Right lung (tissue), 5 donors: Measurements from ENCODE around the gene ALDH1L2. TPM values are rescaled to one million over a fixed set of nuclear protein-coding genes. Genes with fewer than 3 reads are reported as not detected.

Experiments used
- DNase-seq, 2 donors: peaks; one replicate each; pipeline ENCODE4 v3.0.0-alpha.2; 2013
- polyA plus RNA-seq, 5 donors: library from polyadenylated mRNA; unstranded; fragments of 120-200 nt; gene quantifications; one replicate each; pipeline versions ENCODE4 v1.2.1 to v1.2.3, GENCODE V29; 2013; ENCODE audit warnings: inconsistent platforms in 1 of 5, low replicate concordance in 1 of 5; ENCODE audit not compliant: insufficient read length in 5 of 5, insufficient read depth in 1 of 5

Gene ALDH1L2
- polyA plus RNA-seq, 5 donors, result 3.3 to 4.9 (median 3.6) TPM

GRCh38 chr12:105083551-105084105 is 630 bp downstream of the ALDH1L2 start:
- peak in 1 of 2 donors; percentile 25 for DNase-seq

DNA sequence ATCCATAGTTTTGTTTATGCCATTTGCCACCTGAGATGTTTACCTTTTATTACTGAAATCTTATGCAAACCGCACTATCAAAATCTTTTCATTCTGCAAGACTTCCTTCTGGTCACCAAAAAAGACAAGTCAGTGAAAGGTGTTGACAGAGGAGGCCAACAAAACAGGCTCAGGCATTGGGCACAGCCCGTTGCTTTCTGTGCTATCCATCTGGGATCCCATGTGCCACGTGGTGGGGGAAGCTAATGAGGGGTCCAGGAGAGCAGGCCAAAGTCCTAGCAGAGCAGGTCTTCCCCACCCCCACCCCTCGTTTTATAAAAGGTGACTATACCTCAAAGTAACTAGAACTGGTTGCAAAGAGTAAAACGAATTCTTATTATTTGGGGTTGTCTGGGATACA is 1.2 kb downstream of the ALDH1L2 start:
- no peak for DNase-seq

- no peak for DNase-seq
Observed at GRCh38 chr12:105078712-105079570, 5.3 kb downstream of the ALDH1L2 start.

DNA sequence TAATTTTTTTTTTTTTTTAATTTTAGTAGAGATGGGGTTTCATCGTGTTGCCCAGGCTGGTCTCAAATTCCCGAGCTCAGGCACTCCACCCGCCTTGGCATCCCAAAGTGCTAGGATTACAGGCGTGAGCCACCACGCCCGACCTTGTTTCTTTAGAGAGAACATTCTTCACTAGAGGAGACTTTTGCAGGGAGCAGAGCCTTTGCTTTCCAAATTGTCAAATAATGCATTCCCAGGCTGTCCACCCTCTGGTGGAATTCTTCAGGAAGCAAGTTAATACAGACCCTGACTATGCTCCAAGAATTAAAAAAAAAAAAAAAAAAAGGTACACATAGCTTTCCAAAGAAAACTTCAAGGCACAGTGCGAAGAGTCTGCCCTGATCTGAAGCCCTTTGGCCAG is 6.8 kb downstream of the ALDH1L2 start:
- DNase-seq, result no peak

GRCh38 chr12:105076913-105077312 is 7.3 kb downstream of the ALDH1L2 start:
- DNase-seq, result no peak

DNA sequence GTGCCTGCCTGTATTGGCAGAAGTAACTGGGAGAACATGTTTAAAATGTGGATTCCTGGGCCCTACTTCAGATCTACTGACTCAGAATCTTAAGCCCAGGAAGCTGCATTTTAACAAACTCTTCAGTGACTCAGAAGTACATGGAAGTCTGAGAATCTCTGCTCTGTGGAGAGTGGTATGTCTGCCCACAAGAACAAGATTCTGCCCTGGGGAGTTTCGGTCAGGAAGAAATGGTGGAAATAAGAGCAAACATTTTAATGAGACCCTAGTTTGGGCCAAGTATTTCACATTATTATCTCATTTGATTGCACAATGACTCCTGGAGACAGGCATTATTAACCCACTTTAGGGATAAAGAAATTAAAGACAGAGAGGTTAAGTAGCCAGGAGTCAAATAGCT is 8.2 kb downstream of the ALDH1L2 start:
- DNase-seq, result peak; percentile 31 to 32

GRCh38 chr12:105072888-105073488 is 11.3 kb downstream of the ALDH1L2 start:
- DNase-seq, result no peak

GRCh38 chr12:105071981-105072380 is 12.3 kb downstream of the ALDH1L2 start:
- DNase-seq, result no peak

DNA sequence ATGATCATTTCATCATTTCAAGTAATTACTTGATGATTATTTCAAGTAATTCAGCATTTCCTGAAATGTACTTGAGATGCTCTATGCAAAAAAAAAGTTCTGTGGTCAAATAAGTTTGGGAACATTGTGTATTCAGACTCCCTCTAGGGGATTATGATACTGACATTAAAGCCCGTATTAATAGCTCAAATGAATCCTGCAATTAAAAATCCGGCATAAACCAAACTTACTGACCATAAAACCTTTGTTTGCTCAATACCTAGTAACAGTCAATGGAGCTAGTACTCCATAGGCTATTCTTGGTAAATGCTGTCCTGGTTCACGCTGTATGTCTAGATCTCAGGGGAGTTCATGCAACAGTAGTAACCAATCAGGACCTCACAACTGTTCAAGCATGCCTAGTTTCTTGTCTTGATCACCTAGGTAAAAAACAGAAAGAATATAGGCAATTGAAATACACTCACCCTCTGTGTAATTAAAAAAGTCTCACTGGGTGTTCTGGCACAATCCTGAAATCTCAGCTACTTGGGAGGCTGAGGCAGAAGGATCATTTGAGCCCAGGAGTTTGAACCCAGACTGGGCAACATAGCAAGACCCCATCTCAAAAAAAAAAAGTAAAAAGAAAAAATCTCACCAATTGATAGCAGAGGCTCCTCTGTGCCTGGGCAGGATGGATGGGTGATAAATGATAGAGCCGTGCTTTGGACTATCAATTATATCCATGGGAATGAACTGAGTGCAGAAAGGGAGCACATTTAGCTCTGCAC is 14.1 kb downstream of the ALDH1L2 start:
- DNase-seq, result no peak

DNA sequence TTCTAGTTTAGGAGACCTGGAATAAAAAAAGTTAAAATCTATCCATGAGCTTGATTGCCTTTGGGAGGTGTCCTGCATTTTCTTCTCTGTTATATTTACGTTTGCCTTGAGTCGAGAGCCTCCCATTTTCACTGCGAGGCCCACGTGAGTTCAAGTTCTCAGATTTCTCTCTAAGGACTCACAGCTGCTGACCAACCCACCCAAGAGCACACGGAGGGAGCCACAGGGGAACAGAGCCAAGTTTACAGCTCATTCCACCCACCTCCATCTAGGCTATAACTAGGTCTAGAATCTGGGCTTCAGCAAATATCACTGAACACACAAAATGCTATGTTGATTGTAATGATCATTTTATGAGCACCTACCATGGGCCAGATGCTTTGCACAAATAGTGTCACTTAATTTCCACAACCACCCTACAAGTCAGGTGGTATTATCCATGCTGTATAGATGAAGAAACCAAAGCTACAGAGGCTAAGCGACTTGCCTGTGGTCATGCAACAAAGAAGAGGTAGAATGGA is 16.7 kb downstream of the ALDH1L2 start:
- DNase-seq, result no peak

DNA sequence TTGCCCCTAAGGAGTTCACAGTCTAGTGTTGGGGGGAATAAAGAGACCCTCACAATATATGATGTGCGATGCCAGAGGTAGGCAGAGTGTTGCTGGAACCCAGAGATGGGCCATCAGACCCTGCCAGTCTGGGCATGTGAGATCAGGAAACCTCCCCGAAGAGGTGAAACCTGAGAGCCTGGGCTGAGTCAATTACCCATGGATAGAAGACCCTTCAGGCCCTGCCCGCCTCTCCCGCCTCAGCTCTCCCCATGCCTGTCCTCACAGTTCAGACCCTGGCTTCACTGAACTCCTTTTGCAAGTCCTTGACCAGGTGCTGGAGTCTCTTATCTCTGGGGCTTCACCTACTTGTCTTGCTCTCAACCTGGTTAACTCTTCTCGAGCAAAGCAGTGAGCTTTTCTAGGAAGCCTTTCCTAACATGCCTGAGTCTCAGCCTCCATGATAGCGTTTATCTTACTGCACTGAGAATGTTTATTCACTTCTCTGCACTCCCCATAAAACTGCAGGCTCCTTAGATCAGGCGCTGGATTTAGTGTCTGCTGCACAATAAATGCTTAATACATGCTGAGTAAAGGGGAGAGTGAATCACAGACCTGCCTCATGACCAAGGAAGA is 19.6 kb downstream of the ALDH1L2 start:
- DNase-seq, result no peak

DNA sequence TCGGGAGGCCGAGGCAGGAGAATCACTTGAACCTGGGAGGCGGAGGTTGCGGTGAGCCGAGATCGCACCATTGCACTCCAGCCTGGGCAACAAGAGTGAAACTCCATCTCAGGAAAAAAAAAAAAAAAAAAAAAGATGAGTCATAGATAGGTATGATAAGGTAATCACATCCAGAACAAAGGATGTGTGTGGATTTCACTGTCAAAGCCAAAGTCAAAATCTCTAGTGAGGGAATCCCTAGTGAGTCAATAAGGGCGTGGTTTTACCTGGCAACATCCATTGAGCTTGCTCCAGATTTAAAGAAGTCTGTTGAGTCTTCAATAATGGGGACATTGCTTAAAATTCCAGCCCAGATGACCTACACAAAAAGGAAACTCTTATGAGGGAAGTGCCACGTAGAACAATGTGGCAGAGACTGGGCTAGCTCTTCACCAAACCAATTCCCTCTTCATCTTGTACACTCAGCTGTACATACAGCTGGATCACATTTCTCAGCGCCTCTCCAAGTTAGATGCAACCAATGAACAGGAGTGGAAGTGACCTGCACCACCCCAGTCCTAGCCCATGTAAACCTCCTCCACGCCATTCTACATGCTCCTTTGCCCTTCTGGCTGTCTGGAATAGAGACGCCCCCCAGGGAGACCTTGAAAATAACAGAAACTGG is 23.4 kb downstream of the ALDH1L2 start:
- DNase-seq, result no peak

- DNase-seq, result no peak
Observed at GRCh38 chr12:105057174-105057573, 27.1 kb downstream of the ALDH1L2 start.

GRCh38 chr12:105053116-105053572 is 31.1 kb downstream of the ALDH1L2 start:
- DNase-seq, result peak; percentile 58 to 68

GRCh38 chr12:105051981-105052380 is 32.3 kb downstream of the ALDH1L2 start:
- DNase-seq, result no peak

GRCh38 chr12:105048315-105048714 is 35.9 kb downstream of the ALDH1L2 start:
- no peak for DNase-seq

GRCh38 chr12:105047308-105047707 is 37.0 kb downstream of the ALDH1L2 start:
- DNase-seq, result no peak

- no peak for DNase-seq
Observed at GRCh38 chr12:105041186-105041585, 43.1 kb downstream of the ALDH1L2 start.

GRCh38 chr12:105040476-105040875 is 43.8 kb downstream of the ALDH1L2 start:
- DNase-seq, result no peak

DNA sequence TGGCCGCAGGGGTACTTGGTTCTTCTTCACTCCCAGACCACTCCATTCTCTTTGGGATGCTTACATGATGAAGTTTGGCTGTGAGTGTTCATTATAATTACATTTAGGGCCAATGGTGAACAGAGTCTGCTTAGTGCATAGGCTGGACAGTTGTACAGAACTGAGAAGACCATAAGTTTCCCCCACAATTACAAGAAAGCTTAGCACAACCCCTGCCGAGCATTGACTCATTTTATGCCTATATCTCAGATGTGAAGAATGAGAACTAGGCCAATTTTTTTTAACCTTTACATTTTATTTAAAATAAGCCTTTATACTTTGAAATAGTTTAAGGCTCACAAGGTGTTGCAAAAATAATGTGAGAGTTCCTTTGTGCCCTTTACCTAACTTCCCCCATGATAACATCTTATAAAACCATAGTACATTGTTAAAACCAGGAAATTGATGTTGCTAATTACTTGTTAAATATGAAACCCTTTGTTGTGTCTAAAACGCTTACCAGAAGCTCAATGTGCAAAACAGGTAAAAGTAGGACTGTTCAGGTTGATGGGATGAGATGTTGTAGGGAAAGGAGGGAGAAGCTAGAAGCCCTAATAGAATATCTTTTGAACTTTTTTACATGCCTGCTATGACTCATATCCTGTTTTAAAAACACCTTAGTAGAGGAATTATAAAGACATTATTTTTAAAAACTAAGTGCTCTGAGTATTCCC is 47.2 kb downstream of the ALDH1L2 start:
- no peak for DNase-seq
